HepG2 (cell line): Measurements from ENCODE around the gene ALB. TPM values are rescaled to one million over a fixed set of nuclear protein-coding genes. Genes with fewer than 3 reads are reported as not detected.
A peak's percentile ranks its signal among the peaks of the same experiment; 100 is the strongest.

ENCODE experiments used
- ATAC-seq: fragments of 200-7000 bp; cut with Tn5 transposase; 3 replicates; pipeline ENCODE4 v1.9.1; 2020; ENCODE audit warnings: mild to moderate bottlenecking, moderate library complexity
- BruUV-seq: library from RNA; stranded (reverse); fragments of 400-500 nt; replicated peaks from 2 replicates; lab custom pipeline; 2021; lab: Mats Ljungman, UMichigan
- CTCF ChIA-PET: fragments of 300-600 bp; formaldehyde crosslinking; extraction: SDS; loops from one replicate; lab custom pipeline; 2021; ENCODE audit warnings: low total read pairs, inconsistent platforms, low intra/inter-chr PET ratio; lab: Yijun Ruan, JAX
- POLR2A ChIA-PET: fragments of 350-600 bp; sonication (Branson Sonifier 250); formaldehyde crosslinking; loops from one replicate; lab custom pipeline; 2020; ENCODE audit warnings: antibody characterized with exemption, inconsistent platforms; lab: Yijun Ruan, JAX
- DNase-seq: peaks from one replicate; pipeline ENCODE4 v3.0.0-alpha.2; 2015; ENCODE audit warnings: low spot score
- FAIRE-seq: peaks from 3 replicates; lab custom pipeline; 2011; peaks lifted over from hg19 to GRCh38; lab: Jason Lieb, UNC
- H2AFZ ChIP-seq: one replicate; pipeline ENCODE4 v1.6.1; 2011; ENCODE audit warnings: low read length, inconsistent platforms
- H3K27ac ChIP-seq: fragments of 300-600 bp; 3 replicates; pipeline ENCODE4 v1.8.0; 2011; ENCODE audit warnings: mixed run types, mild to moderate bottlenecking, mixed read lengths, low read length, inconsistent platforms; ENCODE audit not compliant: insufficient read depth; ENCODE audit errors: extremely low read length
- H3K27me3 ChIP-seq, 2 experiments: fragments of 200-600 bp in 1 of 2; 2 replicates in 1 of 2; 3 replicates in 1 of 2; pipeline versions ENCODE4 v1.6.0 to v1.8.0; 2011; ENCODE audit warnings: low read length in 2 of 2, mild to moderate bottlenecking in 2 of 2, moderate library complexity in 2 of 2, inconsistent platforms in 1 of 2; ENCODE audit not compliant: insufficient read depth in 2 of 2, control insufficient read depth in 1 of 2
- H3K36me3 ChIP-seq, 2 experiments: fragments of 200-600 bp in 1 of 2; replicated peaks in 1 of 2; 2 replicates in 1 of 2; 3 replicates in 1 of 2; pipeline versions ENCODE4 v1.5.1 to v1.8.0; 2011; ENCODE audit warnings: low read length in 2 of 2, inconsistent platforms in 1 of 2; ENCODE audit not compliant: insufficient read depth in 2 of 2, control insufficient read depth in 1 of 2
- H3K4me1 ChIP-seq: 2 replicates; pipeline ENCODE4 v1.5.1; 2012; ENCODE audit warnings: low read length, inconsistent platforms; ENCODE audit not compliant: insufficient read depth
- H3K4me2 ChIP-seq: 2 replicates; pipeline ENCODE4 v1.6.0; 2011; ENCODE audit warnings: low read depth, low read length, inconsistent platforms
- H3K4me3 ChIP-seq, 3 experiments: fragments of 200-600 bp in 1 of 3; sonication (generic), shearing (Covaris generic) in 1 of 3; replicated peaks in 1 of 3; 2 replicates each; pipeline ENCODE4 v1.5.1; 2011 to 2016; ENCODE audit warnings: low read length in 3 of 3, inconsistent platforms in 2 of 3, low read depth in 2 of 3, mild to moderate bottlenecking in 2 of 3, control low read depth in 1 of 3, mixed read lengths in 1 of 3; ENCODE audit not compliant: insufficient read depth in 1 of 3
- H3K79me2 ChIP-seq: one replicate; pipeline ENCODE4 v1.6.1; 2011; ENCODE audit warnings: low read length, inconsistent platforms; ENCODE audit not compliant: insufficient read depth
- H3K9ac ChIP-seq: 2 replicates; pipeline ENCODE4 v1.6.0; 2011; ENCODE audit warnings: mild to moderate bottlenecking, low read depth, low read length, inconsistent platforms; ENCODE audit not compliant: insufficient read depth
- H3K9me3 ChIP-seq: 2 replicates; pipeline ENCODE4 v1.5.1; 2012; ENCODE audit warnings: mild to moderate bottlenecking, low read length
- H4K20me1 ChIP-seq: 2 replicates; pipeline ENCODE4 v1.6.0; 2011; ENCODE audit warnings: inconsistent platforms, mild to moderate bottlenecking, low read length, moderate library complexity; ENCODE audit not compliant: insufficient read depth
- ASH2L ChIP-seq: fragments of 300-600, 200-600 bp; sonication (generic); IDR thresholded peaks from 2 replicates; pipeline ENCODE4 v1.7.0; 2017; ENCODE audit warnings: low read depth, mild to moderate bottlenecking, moderate library complexity, mixed read lengths, low read length; ENCODE audit not compliant: insufficient read length
- MBD4 ChIP-seq: IDR thresholded peaks from 2 replicates; pipeline ENCODE4 v1.6.1; 2012; ENCODE audit warnings: low read length, inconsistent platforms, borderline replicate concordance
- MLLT10 ChIP-seq: sonication (generic); formaldehyde crosslinking; IDR thresholded peaks from 2 replicates; pipeline ENCODE4 v1.4.0; 2020; ENCODE audit warnings: missing genetic modification reagents
- POLR2A ChIP-seq, 2 experiments: IDR thresholded peaks; 2 replicates each; pipeline ENCODE4 v1.6.1; 2011; ENCODE audit warnings: low read depth in 2 of 2, low read length in 2 of 2, mild to moderate bottlenecking in 1 of 2, moderate library complexity in 1 of 2; ENCODE audit not compliant: insufficient read depth in 1 of 2
- POLR2AphosphoS5 ChIP-seq: IDR thresholded peaks from 2 replicates; pipeline ENCODE4 v1.6.1; 2012; ENCODE audit warnings: low read depth, low read length
- POLR2G ChIP-seq: fragments of 200-400 bp; formaldehyde crosslinking; IDR thresholded peaks from 2 replicates; pipeline ENCODE4 v1.6.1; 2018; ENCODE audit warnings: mild to moderate bottlenecking, low read depth, low read length, moderate library complexity
- PRMT3 ChIP-seq: sonication (generic); formaldehyde crosslinking; IDR thresholded peaks from 2 replicates; pipeline ENCODE4 v1.8.1; 2022; ENCODE audit warnings: low read depth, mild to moderate bottlenecking, moderate library complexity, missing genetic modification reagents, borderline replicate concordance
- SSRP1 ChIP-seq: IDR thresholded peaks from 2 replicates; pipeline ENCODE4 v1.6.1; 2016; ENCODE audit warnings: control low read depth
- TBX2 ChIP-seq: sonication (generic); formaldehyde crosslinking; IDR thresholded peaks from 2 replicates; pipeline ENCODE4 v1.5.0; 2020; ENCODE audit warnings: missing genetic modification reagents, mild to moderate bottlenecking, borderline replicate concordance
- TGIF2 ChIP-seq: IDR thresholded peaks from 2 replicates; pipeline ENCODE4 v1.6.1; 2016; ENCODE audit warnings: control low read depth, missing compliant biosample characterization
- THYN1 ChIP-seq: sonication (generic); formaldehyde crosslinking; IDR thresholded peaks from 2 replicates; pipeline ENCODE4 v1.8.1; 2023; ENCODE audit warnings: low read depth, mild to moderate bottlenecking, moderate library complexity, missing genetic modification reagents, borderline replicate concordance
- WIZ ChIP-seq: sonication (generic); formaldehyde crosslinking; IDR thresholded peaks from 2 replicates; pipeline ENCODE4 v1.5.1; 2020; ENCODE audit warnings: mild to moderate bottlenecking, missing genetic modification reagents
- XRCC5 ChIP-seq: fragments of 200-400 bp; formaldehyde crosslinking; optimal IDR thresholded peaks from 2 replicates; pipeline ENCODE3; 2017; ENCODE audit warnings: mild to moderate bottlenecking, low read length
- ZBTB43 ChIP-seq: sonication (generic); formaldehyde crosslinking; conservative IDR thresholded peaks from 2 replicates; pipeline ENCODE4 v1.4.0; 2020; ENCODE audit warnings: missing genetic modification reagents
- ZC3H13 ChIP-seq: sonication (generic); formaldehyde crosslinking; IDR thresholded peaks from 2 replicates; pipeline ENCODE4 v1.8.1; 2023; ENCODE audit warnings: mild to moderate bottlenecking, missing genetic modification reagents, moderate library complexity
- ZNF317 ChIP-seq: sonication (generic); formaldehyde crosslinking; IDR thresholded peaks from 2 replicates; pipeline ENCODE4 v1.5.0; 2020; ENCODE audit warnings: mild to moderate bottlenecking, missing genetic modification reagents
- ZNF878 ChIP-seq: sonication (generic); formaldehyde crosslinking; IDR thresholded peaks from 2 replicates; pipeline ENCODE4 v1.8.1; 2023; ENCODE audit warnings: mild to moderate bottlenecking, missing genetic modification reagents, moderate library complexity
- WGBS: methylation state at CpG from one replicate; pipeline ENCODE4 v1.1.6; 2017; ENCODE audit warnings: low lambda C conversion rate; 5-methylcytosine and 5-hydroxymethylcytosine counted together
- in situ Hi-C: cut with HindIII; loops from 2 replicates; pipeline ENCODE4 v1.10.0; 2017; ENCODE audit warnings: low pct_unique_long_range_greater_than_20kb; ENCODE audit not compliant: extremely low pct_ligation_motif_present
- intact Hi-C: fragments of 100-400 bp; cut with micrococcal nuclease; formaldehyde crosslinking; loops from one replicate; pipeline ENCODE4 v1.10.0; 2022; ENCODE audit not compliant: unreplicated experiment
- polyA plus RNA-seq, 8 experiments: library from polyadenylated mRNA; depleted of rRNA in 3 of 8; stranded (reverse) in 7 of 8; unstranded in 1 of 8; fragments of >200 nt; fragmentation: Illumina TruSeq in 4 of 8; extraction: Trizol in 4 of 8; gene quantifications; 2 replicates each; pipeline versions ENCODE4 v1.2.1 to v1.2.3, GENCODE V29; 2011 to 2016; ENCODE audit warnings: low read depth in 4 of 8, missing spikeins in 1 of 8, mixed read lengths in 1 of 8; ENCODE audit not compliant: insufficient read depth in 1 of 8
- total RNA-seq, 5 experiments: library from RNA; depleted of rRNA; stranded (reverse); fragments of >200 nt; fragmentation: Illumina TruSeq; extraction: Trizol; gene quantifications; 2 replicates each; pipeline ENCODE4 v1.2.3, GENCODE V29; 2016; ENCODE audit warnings: low read depth in 1 of 5
- TF ChIP-seq, protein P1 (sequence below): sonication (generic); formaldehyde crosslinking; IDR thresholded peaks from 2 replicates; pipeline ENCODE4 v1.5.0; 2020; ENCODE audit warnings: missing genetic modification reagents
- TF ChIP-seq, protein P2 (sequence below): IDR thresholded peaks from 2 replicates; pipeline ENCODE4 v1.6.1; 2012; ENCODE audit warnings: low read length, improper control_type of control experiment

Gene ALB
- total and polyA plus RNA-seq, 2 of the 13 experiments (the other 11 are each of a cell fraction or from before 2014, with no cell fraction given), result 22,259 to 22,625 TPM

GRCh38 chr4:73408181-73408867 lies 4.2 kb downstream of the ALB start:
- 14% methylated on average over 4 of the region's 4 CpGs for WGBS
- DNase-seq, result no peak
- BruUV-seq, result TSS peak; percentile 84
- peaks cover 11% of the 10 kb centered on the region; the same call in 1 of the 2 replicates for H4K20me1 ChIP-seq
- peak overlapping the region; percentile 89 for H3K27ac ChIP-seq
- ChIA-PET POLR2A (interaction anchor here (1.7 to 3.9 kb wide), 3 partner anchors 11 to 64 kb away, joined by 6 to 24 read pairs (median 12); no protein-coding TSS in a partner anchor), CTCF (interaction anchor here (1.4 kb wide), 1 partner anchor 67 kb away, joined by 3 read pairs; no protein-coding TSS in a partner anchor)
- no peak for ATAC-seq
- intact Hi-C loops, result loop anchor here (5.0 kb wide), 1 partner anchor 39 kb away; no protein-coding TSS in a partner anchor
- no peaks in the 10 kb centered on the region for H3K27me3 ChIP-seq
- H3K79me2 ChIP-seq, result peaks cover 96% of the 10 kb centered on the region
- H3K36me3 ChIP-seq, result peaks cover 5 to 41% of the 10 kb centered on the region in 2 experiments; a peak in 4 of 5 replicates
- H3K4me3 ChIP-seq, result peak overlapping the region; percentile 68 to 86 (median 71)
- H3K9me3 ChIP-seq, result no peaks in the 10 kb centered on the region
- no peak overlapping the region for H2AFZ ChIP-seq
- FAIRE-seq, result no peak
- H3K9ac ChIP-seq, result peak overlapping the region; percentile 92
- H3K4me2 ChIP-seq, result peak overlapping the region; percentile 77
- H3K4me1 ChIP-seq, result peaks cover 57% of the 10 kb centered on the region
- in situ Hi-C loops, result loop anchor here (5.0 kb wide), 1 partner anchor 66 kb away; no protein-coding TSS in a partner anchor
- TF ChIP-seq POLR2A (IDR thresholded peaks at IDR 0.05; ENCODE audit: insufficient read depth in 1 of 2, low read depth in 2 of 2, low read length in 2 of 2) (peak; percentile 48 to 54; a peak in 3 of 4 replicates), SSRP1 (CRISPR knock-in tag) (peak; percentile 75; the same call in 1 of the 2 replicates), ASH2L (peak; percentile 39), MBD4 (peak; percentile 93), PRMT3 (CRISPR knock-in tag) (0 out of 2 replicates have a peak, but pooled peaks have one; percentile 46), XRCC5 (no peak), ZNF878 (CRISPR knock-in tag) (peak; percentile 81; the same call in 1 of the 2 replicates), POLR2G (peak; percentile 64), ZNF317 (CRISPR knock-in tag) (0 out of 2 replicates have a peak, but pooled peaks have one; percentile 25), POLR2AphosphoS5 (peak; percentile 73), MLLT10 (CRISPR knock-in tag) (peak; percentile 87), ZC3H13 (0 out of 2 replicates have a peak, but pooled peaks have one; percentile 35), TBX2 (no peak), THYN1 (CRISPR knock-in tag) (no peak), ZBTB43 (CRISPR knock-in tag) (0 out of 2 replicates have a peak, but pooled peaks have one; percentile 3), WIZ (CRISPR knock-in tag) (no peak), TGIF2 (0 out of 2 replicates have a peak, but pooled peaks have one; percentile 30)
- TF ChIP-seq, protein P1, sequence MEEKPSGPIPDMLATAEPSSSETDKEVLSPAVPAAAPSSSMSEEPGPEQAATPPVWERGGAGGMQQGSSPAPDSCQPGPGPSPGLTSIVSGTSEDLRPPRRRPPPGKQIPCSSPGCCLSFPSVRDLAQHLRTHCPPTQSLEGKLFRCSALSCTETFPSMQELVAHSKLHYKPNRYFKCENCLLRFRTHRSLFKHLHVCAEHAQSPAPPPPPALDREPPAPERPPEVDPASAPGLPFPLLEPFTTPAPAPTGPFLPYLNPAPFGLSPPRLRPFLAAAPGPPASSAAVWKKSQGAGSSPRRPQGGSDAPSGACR (CRISPR knock-in tag), result no peak; the same call in 1 of the 2 replicates
- TF ChIP-seq, protein P2, sequence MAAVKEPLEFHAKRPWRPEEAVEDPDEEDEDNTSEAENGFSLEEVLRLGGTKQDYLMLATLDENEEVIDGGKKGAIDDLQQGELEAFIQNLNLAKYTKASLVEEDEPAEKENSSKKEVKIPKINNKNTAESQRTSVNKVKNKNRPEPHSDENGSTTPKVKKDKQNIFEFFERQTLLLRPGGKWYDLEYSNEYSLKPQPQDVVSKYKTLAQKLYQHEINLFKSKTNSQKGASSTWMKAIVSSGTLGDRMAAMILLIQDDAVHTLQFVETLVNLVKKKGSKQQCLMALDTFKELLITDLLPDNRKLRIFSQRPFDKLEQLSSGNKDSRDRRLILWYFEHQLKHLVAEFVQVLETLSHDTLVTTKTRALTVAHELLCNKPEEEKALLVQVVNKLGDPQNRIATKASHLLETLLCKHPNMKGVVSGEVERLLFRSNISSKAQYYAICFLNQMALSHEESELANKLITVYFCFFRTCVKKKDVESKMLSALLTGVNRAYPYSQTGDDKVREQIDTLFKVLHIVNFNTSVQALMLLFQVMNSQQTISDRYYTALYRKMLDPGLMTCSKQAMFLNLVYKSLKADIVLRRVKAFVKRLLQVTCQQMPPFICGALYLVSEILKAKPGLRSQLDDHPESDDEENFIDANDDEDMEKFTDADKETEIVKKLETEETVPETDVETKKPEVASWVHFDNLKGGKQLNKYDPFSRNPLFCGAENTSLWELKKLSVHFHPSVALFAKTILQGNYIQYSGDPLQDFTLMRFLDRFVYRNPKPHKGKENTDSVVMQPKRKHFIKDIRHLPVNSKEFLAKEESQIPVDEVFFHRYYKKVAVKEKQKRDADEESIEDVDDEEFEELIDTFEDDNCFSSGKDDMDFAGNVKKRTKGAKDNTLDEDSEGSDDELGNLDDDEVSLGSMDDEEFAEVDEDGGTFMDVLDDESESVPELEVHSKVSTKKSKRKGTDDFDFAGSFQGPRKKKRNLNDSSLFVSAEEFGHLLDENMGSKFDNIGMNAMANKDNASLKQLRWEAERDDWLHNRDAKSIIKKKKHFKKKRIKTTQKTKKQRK, result no peak
